Activated CD8-positive, alpha-beta memory T cell treated with anti-CD3 and anti-CD28 coated beads for 24 hours (primary cell): Measurements from ENCODE around the gene RTBDN.
A peak's percentile ranks its signal among the peaks of the same experiment; 100 is the strongest.
"Not testable (repeated sequence)": the region's sequence is repeated elsewhere in the genome, so short reads cannot be mapped to it uniquely, and the experiment has no call there.

Experiments
- DNase-seq: peaks from one replicate; pipeline ENCODE4 v3.0.0-alpha.2; 2020

Gene RTBDN

DNA sequence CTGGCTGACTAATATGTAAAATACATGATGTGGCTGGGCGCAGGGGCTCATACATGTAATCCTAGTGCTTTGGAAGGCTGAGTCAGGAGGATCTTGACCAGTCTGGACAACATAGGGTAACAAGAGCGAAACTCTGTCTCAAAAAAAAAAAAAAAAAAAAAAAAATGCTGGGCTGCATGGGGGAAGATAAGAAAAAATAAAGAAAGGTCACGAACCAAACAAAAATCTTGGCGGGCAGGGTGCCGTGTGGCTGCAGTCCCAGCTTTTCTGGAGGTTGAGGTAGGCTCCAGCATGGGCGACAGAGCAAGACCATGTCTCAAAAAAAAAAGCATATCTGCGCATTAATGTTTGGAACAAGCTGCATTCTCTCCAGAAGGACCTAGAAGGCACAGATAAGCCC lies 19.3 kb downstream of the RTBDN start:
- DNase-seq = no peak

DNA sequence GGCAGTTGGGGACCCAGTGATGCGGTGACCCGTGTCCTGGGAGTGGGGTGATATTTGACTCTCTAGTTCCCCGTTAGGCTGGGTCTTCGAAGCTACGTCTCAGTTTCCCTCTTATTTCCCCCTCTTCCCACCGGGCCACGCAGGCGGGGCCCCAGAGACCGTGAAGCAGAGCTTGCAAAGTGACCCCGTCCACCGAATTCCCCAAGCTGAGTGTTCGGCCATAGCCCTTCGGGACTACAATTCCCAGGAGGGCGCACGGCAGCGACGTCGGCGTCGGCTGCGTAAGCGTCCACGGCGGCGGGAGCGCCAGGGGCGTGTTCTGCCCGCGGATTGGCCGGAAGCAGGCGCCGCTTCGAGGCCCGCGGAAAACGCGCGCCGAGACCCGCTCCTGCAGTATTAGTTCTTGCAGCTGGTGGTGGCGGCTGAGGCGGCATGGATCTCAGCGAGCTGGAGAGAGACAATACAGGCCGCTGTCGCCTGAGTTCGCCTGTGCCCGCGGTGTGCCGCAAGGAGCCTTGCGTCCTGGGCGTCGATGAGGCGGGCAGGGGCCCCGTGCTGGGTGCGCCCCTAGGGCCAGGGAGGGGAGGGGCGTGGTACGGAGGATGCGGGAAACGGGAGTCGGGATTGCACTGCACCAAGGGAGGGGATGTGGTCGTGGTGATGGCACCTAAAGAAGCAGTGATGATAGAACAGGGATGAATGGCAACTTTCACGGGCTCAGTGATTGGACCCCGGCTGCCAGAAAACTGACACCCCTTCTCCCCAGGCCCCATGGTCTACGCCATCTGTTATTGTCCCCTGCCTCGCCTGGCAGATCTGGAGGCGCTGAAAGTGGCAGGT lies 27.9 kb downstream of the RTBDN start, which contains the start of gene RNASEH2A:
Gene RNASEH2A, plus strand, starts transcription at position 343 of the 840 bp plus-strand sequence. Its CDS starts 90 bp downstream, at position 433.
- DNase-seq = peak; percentile 93

DNA sequence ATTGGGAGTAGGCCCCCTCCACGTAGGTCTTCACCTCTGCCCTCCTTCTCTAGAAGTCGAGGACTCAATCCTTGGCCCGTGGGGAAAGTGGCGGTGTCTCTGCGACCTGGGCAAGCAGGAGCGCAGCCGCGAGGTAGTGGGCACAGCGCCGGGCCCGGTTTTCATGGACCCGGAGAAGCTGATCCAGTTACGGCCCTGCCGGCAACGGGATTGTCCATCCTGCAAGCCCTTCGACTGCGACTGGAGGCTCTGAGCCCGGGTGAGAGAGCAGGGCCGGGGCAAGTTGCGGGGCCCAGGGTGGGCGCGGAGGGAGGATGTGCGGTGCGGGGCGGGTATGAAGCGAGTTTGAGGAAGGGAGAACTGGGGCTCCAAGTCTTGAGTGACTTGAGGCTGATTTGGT lies 30.3 kb downstream of the RTBDN start:
- no peak for DNase-seq

DNA sequence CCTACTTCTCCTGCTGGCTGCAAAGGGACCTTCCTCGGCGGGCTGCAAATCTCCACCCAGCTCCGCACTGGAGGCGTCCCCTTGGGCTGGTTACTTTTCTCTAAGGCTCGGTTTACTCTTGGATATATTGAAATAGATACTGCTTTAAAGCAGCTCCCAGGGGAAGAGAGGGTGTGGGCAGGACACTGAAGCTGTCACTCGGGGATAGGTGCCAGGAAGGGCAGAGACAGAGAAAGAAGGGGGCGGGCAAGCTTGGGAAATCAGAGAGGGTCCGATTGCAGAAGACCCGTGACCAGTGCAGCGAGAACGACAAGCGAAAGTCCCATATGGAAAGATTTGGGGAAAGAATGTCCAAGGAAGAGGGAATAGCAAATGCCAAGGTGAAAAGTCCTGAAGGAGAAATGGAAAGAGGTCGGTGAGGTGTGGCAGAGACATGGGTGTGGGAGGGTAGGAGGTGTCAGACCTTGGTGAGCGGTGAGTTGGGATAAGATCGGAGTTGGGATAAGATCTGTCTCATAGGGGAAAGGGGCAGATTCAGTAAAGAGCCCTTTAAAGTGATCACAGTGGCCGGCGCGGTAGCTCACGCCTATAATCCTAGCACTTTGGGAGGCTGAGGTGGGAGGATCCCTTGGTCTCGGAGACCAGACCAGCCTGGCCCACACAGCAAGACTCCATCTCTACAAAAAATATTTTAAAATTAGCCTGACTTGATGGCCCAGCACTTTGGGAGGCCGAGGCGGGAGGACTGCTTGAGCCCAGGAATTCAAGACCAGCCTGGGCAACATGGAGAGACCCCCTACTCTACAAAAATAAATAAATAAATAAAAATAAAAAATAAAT lies 31.9 kb downstream of the RTBDN start:
- DNase-seq = no peak

DNA sequence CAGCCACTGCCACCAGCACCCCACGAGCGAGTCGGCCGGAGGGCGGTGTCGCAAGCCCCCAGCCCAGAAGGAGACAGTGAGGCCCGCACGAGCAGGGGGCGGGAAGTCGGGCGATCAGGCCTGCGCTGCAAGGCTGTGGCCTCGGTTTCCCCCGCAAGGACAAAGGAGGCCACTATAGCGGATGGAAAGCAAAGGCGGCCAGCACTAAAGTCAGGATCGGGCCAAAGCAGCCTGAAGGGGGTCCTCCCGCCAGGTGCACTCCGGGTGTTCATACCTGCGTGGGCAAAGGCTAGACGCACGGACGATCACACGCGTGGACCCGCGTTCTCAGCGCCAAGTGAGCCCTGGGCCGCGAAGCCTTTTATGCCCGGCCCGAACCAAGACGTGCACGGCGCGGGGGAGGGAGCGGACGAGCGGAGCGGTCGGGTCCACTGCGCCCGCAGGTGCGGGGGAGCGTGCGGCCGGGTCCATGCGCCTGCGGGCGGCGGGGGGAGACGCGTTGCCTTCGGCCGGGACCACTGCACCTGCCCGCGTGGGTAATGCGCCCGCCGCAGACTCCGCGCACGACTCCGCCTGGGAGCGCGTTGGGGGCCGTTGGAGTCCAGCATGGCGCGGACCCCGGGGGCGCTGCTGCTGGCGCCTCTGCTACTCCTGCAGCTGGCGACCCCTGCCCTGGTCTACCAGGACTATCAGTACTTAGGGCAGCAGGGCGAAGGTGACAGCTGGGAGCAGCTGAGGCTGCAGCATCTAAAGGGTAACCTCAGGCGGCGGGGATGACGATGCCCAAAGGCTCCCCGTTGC lies 32.7 kb downstream of the RTBDN start, which contains the start of the genes PRDX2 and THSD8:
Gene PRDX2, minus strand, starts transcription at position 335 of the 801 bp plus-strand sequence. CDS start 539 bp downstream, outside the sequence.
Gene THSD8, plus strand, starts transcription at position 604 of the 801 bp plus-strand sequence. Its CDS starts 3 bp downstream, at position 607.
- DNase-seq = peak; percentile 88

DNA sequence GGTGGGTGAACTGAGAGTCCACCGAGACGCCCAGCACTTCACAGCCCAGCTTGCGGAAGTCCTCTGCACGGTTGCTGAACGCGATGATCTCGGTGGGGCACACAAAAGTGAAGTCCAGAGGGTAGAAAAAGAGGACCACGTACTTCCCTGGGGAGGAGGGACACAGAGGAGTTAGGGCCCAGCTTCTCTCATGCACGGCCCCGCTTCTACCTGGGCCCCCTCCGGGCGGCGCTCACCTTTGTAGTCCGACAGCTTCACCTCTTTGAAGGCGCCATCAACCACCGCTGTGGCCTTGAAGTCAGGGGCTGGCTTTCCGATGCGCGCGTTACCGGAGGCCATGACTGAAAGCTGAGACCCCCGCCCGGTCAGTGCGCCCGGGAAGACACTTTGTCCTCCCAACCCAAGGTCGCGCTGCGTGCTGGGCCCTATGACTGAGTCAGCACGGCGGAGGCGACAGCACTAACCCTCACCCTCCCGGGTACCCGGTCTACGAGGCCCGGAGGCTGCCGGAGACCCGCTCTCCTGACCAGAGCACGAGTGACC lies 33.4 kb downstream of the RTBDN start:
- DNase-seq = peak; percentile 59

DNA sequence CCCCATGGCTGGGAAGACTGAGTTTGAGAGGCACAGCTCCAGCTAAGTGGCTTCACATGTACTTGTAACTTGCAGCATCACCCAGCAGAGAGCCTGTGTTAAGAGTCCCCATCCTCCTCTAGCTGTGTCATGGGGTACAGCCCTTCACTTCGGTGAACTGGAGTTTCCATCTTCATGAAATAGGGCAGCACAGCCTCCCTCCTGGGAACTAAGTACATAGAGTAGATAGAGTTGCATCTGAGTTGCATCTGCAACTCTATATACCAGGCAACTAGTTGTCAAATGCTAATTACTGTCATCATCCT lies 34.0 kb downstream of the RTBDN start:
- no peak for DNase-seq

DNA sequence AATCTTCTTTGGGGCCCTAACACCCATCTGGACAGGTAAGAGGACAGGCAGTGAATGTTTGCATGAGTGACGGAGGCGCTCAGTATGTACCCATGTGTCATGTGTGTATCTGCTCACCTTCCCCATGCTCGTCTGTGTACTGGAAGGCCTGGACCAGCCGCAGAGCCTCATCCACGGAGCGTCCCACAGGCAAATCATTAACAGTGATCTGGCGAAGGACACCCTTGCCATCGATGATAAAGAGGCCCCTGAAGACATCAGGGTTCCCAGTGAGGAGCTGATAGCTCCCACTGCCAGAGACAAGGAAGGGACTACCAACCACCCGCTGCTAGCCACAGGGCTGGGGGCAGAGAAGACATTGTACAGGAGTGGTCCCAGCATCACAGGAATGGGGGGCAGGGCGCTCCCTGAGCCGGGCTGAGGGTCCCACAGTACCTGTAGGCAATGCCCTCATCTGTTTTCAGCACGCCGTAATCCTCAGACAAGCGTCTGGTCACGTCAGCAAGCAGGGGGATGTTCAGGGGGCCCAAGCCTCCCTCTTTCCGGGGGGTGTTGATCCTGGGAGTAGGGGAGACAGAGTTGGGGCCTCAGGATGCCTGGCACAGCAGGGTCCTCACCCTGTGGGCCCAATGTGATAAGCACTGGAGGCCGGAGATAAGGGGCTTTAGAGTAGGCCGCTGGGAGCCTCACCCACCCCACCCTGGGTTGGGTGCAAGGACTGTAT lies 34.5 kb downstream of the RTBDN start:
- no peak for DNase-seq

DNA sequence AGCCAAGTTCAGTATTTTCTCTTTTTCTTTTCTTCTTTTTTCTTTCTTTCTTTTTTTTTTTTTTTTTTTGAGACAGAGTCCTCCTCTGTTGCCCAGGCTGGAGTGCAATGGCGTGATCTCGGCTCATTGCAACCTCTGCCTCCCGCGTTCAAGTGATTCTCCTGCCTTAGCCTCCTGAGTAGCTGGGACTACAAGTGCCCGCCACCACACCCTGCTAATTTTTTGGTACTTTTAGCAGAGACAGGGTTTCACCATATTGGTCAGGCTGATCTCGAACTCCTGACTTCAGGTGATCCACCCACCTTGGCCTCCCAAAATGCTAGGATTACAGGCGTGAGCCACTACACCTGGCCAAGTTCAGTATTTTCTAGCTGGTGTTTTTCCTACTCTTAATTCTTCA lies 36.8 kb downstream of the RTBDN start:
- not testable (repeated sequence) for DNase-seq

DNA sequence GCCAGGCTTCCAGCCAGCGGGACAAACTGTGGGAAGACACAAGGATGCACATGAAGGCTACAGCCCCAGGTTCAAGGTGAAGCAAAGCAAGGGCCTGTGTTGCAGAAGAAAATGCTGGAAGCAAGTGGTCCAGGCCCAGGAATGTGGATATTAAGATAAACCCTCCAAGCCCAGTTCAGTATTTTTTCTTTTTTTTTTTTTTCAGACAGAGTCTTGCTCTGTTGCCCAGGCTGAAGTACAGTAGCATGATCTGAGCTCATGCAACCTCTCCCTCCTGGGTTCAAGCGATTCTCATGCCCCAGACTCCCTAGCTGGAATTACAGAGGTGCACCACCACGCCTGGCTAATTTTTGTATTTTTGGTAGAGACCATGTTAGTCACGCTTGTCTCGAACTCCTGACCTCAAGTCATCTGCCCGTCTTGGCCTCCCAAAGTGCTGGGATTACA lies 37.2 kb downstream of the RTBDN start:
- no peak for DNase-seq

DNA sequence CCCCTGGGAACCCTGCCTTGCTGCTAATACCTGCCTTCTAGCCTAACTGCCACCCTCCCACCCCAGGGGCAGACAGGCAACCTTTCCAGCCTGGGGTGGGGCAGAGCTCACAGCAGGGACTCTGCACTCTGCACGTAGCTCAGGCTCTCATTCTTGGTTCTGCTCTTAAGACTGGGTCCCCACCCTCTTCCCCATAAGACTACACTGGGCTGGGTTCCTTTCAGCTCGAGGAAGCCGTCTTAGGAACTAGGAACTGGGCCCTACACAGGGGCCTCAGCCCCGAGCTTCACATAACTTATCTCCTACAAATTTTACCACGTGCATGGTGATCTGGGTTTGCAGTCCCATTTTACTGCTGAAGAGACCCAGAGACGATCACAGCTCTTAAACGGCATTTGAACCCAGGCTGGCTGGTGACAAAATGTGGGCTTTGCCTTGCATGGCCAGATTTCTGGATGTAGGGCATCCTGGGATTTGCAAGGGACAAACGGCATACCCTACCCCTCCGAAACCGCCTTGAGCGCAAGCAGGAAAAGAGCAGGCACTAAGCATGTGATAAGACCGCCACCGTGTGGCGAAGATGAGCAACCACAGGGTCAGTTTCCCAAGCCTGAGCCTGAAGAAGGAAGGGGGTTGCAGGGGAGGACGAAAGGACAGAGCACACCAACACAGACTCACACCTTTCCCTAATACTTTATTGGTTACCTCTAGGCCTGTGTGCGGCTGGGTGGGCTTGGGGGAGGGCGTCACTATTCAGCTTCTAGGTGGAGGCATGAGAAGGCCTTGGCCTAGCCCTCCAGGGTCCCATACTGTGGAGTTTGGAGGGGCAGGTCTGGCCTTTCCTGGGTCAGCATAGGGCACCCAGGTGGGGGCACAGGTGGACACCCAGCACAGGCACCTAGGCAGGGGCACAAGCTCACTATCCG lies 38.0 kb downstream of the RTBDN start:
- DNase-seq = peak; percentile 89

DNA sequence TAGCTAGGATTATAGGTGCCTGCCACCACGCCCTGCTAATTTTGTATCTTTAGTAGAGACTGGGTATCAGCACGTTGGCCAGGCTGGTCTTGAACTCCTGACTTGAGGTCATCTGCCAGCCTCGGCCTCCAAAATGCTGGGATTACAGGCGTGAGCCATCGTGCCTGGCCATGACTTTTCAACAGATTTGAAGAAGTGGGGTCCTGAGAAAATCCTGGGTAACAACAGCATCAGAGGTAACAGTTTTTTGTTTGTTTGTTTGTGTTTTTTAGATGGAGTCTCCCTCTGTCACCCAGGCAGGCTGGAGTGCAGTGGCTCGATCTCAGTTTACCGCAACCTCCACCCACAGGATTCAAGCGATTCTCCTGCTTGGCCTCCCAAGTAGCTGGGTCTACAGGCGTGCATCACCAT lies 39.4 kb downstream of the RTBDN start:
- DNase-seq = no peak

DNA sequence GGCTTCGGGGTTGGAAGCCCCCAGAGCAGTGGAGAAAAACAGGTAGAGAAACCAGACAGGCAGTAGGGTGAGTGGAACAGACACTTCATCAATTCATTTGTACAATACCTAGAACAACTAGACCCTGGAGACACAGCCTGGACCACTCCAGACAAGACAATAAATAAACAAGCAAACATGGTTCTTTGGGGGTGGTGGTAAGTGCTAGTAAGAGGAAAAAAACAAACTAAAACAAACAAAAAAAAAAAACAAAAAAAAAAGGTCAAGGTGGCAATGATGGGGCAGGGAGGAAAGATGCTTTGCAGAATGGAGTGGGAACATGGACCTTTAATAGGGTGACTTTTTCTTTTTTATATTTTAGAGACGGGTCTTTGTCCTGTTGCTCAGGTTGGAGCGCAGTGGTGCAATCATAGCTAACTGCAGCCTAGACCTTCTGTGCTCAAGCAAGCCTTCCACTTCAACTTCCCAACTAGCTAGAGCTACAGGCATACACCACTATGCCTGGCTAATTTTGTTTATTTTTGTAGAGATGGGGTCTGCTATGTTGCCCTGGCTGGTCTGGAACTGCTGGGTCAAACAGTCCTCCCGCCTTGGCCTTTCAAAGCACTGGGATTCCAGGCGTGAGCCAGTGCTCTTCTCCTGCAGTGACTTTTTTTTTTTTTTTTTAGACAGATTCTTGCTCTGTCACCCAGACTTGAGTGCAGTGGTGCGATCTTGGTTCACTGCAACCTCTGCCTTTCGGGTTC lies 40.0 kb downstream of the RTBDN start:
- DNase-seq = no peak

DNA sequence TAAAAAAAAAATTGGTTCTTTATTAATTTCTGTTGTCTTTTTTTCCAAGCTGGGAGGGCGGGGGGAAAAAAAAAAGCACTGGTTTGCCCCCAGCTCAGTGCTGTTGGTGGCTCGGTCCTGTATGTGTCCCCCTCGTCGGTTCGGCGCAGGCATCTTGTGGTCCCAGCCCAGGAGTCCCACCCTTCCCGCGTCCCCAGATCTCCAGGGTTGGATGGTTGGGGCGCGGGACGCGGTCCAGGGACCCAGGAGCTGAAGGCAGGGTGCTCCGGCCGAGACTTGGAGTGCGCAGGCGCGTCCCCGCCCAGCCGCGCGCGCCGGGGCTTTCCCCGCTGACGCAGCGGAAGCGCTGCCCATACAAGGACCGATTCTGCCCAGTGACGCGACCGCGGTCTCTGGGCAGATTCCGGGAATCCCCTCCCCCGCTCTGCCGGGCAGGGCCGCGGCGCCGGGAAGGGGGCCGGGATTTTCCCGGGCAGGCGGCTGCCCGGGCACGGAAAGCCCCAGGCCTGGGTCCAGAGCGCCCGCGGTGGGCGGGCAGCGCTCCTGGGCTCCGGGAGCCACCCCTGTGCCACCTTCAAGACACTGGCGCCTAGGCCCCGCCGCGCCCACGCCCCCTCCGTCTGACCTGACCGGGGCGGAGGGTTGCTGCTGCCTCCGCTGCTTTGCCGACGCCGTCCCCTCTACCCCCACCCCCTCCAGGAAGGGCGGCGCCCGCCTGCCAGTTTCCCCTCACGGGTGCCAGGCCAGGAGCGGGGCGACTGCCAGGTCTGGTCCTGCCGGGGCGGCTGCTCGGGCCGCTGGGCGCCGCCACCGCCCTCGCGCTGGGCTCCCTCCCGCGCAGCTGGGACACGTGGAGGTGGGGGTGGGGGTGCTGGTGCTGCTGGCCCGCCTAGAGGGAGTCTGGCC lies 40.8 kb downstream of the RTBDN start:
- DNase-seq = peak; percentile 98

DNA sequence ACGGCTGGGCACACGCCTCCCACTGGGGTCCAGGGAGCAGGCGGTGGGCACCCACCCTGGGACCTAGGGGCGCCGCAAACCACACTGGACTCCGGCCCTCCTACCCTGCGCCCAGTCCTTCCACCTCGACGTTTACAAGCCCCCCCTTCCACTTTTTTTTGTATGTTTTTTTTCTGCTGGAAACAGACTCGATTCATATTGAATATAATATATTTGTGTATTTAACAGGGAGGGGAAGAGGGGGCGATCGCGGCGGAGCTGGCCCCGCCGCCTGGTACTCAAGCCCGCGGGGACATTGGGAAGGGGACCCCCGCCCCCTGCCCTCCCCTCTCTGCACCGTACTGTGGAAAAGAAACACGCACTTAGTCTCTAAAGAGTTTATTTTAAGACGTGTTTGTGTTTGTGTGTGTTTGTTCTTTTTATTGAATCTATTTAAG lies 41.5 kb downstream of the RTBDN start:
- DNase-seq = no peak

DNA sequence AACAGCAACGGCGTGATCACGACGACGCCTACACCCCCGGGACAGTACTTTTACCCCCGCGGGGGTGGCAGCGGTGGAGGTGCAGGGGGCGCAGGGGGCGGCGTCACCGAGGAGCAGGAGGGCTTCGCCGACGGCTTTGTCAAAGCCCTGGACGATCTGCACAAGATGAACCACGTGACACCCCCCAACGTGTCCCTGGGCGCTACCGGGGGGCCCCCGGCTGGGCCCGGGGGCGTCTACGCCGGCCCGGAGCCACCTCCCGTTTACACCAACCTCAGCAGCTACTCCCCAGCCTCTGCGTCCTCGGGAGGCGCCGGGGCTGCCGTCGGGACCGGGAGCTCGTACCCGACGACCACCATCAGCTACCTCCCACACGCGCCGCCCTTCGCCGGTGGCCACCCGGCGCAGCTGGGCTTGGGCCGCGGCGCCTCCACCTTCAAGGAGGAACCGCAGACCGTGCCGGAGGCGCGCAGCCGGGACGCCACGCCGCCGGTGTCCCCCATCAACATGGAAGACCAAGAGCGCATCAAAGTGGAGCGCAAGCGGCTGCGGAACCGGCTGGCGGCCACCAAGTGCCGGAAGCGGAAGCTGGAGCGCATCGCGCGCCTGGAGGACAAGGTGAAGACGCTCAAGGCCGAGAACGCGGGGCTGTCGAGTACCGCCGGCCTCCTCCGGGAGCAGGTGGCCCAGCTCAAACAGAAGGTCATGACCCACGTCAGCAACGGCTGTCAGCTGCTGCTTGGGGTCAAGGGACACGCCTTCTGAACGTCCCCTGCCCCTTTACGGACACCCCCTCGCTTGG lies 42.1 kb downstream of the RTBDN start:
- peak; percentile 90 for DNase-seq

DNA sequence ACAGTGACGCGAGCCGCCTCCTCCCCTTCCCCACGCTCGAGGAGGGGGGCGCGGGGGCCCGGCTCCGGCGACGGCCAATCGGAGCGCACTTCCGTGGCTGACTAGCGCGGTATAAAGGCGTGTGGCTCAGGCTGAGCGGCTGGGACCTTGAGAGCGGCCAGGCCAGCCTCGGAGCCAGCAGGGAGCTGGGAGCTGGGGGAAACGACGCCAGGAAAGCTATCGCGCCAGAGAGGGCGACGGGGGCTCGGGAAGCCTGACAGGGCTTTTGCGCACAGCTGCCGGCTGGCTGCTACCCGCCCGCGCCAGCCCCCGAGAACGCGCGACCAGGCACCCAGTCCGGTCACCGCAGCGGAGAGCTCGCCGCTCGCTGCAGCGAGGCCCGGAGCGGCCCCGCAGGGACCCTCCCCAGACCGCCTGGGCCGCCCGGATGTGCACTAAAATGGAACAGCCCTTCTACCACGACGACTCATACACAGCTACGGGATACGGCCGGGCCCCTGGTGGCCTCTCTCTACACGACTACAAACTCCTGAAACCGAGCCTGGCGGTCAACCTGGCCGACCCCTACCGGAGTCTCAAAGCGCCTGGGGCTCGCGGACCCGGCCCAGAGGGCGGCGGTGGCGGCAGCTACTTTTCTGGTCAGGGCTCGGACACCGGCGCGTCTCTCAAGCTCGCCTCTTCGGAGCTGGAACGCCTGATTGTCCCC lies 42.9 kb downstream of the RTBDN start, which contains the start of gene JUNB:
Gene JUNB, plus strand, starts transcription at position 142 of the 706 bp plus-strand sequence. Its CDS starts 286 bp downstream, at position 428.
- DNase-seq = peak; percentile 98
